HepG2 (cell line): ENCODE measurements around the gene RASL10A. TPM values are rescaled to one million over a fixed set of nuclear protein-coding genes. Genes with fewer than 3 reads are reported as not detected.

ENCODE experiments used
- ATAC-seq: fragments of 200-7000 bp; cut with Tn5 transposase; 3 replicates; pipeline ENCODE4 v1.9.1; 2020; ENCODE audit warnings: mild to moderate bottlenecking, moderate library complexity
- BruUV-seq: library from RNA; stranded (reverse); fragments of 400-500 nt; replicated peaks from 2 replicates; lab custom pipeline; 2021; lab: Mats Ljungman, UMichigan
- CTCF ChIA-PET: fragments of 300-600 bp; formaldehyde crosslinking; extraction: SDS; loops from one replicate; lab custom pipeline; 2021; ENCODE audit warnings: low total read pairs, inconsistent platforms, low intra/inter-chr PET ratio; lab: Yijun Ruan, JAX
- POLR2A ChIA-PET: fragments of 350-600 bp; sonication (Branson Sonifier 250); formaldehyde crosslinking; loops from one replicate; lab custom pipeline; 2020; ENCODE audit warnings: antibody characterized with exemption, inconsistent platforms; lab: Yijun Ruan, JAX
- DNase-seq: peaks from one replicate; pipeline ENCODE4 v3.0.0-alpha.2; 2015; ENCODE audit warnings: low spot score
- FAIRE-seq: peaks from 3 replicates; lab custom pipeline; 2011; peaks lifted over from hg19 to GRCh38; lab: Jason Lieb, UNC
- H2AFZ ChIP-seq: one replicate; pipeline ENCODE4 v1.6.1; 2011; ENCODE audit warnings: low read length, inconsistent platforms
- H3K27ac ChIP-seq: fragments of 300-600 bp; 3 replicates; pipeline ENCODE4 v1.8.0; 2011; ENCODE audit warnings: mixed run types, mild to moderate bottlenecking, mixed read lengths, low read length, inconsistent platforms; ENCODE audit not compliant: insufficient read depth; ENCODE audit errors: extremely low read length
- H3K27me3 ChIP-seq, 2 experiments: fragments of 200-600 bp in 1 of 2; 2 replicates in 1 of 2; 3 replicates in 1 of 2; pipeline versions ENCODE4 v1.6.0 to v1.8.0; 2011; ENCODE audit warnings: low read length in 2 of 2, mild to moderate bottlenecking in 2 of 2, moderate library complexity in 2 of 2, inconsistent platforms in 1 of 2; ENCODE audit not compliant: insufficient read depth in 2 of 2, control insufficient read depth in 1 of 2
- H3K36me3 ChIP-seq, 2 experiments: fragments of 200-600 bp in 1 of 2; replicated peaks in 1 of 2; 2 replicates in 1 of 2; 3 replicates in 1 of 2; pipeline versions ENCODE4 v1.5.1 to v1.8.0; 2011; ENCODE audit warnings: low read length in 2 of 2, inconsistent platforms in 1 of 2; ENCODE audit not compliant: insufficient read depth in 2 of 2, control insufficient read depth in 1 of 2
- H3K4me1 ChIP-seq: 2 replicates; pipeline ENCODE4 v1.5.1; 2012; ENCODE audit warnings: low read length, inconsistent platforms; ENCODE audit not compliant: insufficient read depth
- H3K4me2 ChIP-seq: 2 replicates; pipeline ENCODE4 v1.6.0; 2011; ENCODE audit warnings: low read depth, low read length, inconsistent platforms
- H3K4me3 ChIP-seq, 3 experiments: fragments of 200-600 bp in 1 of 3; sonication (generic), shearing (Covaris generic) in 1 of 3; replicated peaks in 1 of 3; 2 replicates each; pipeline ENCODE4 v1.5.1; 2011 to 2016; ENCODE audit warnings: low read length in 3 of 3, inconsistent platforms in 2 of 3, low read depth in 2 of 3, mild to moderate bottlenecking in 2 of 3, control low read depth in 1 of 3, mixed read lengths in 1 of 3; ENCODE audit not compliant: insufficient read depth in 1 of 3
- H3K79me2 ChIP-seq: one replicate; pipeline ENCODE4 v1.6.1; 2011; ENCODE audit warnings: low read length, inconsistent platforms; ENCODE audit not compliant: insufficient read depth
- H3K9ac ChIP-seq: 2 replicates; pipeline ENCODE4 v1.6.0; 2011; ENCODE audit warnings: mild to moderate bottlenecking, low read depth, low read length, inconsistent platforms; ENCODE audit not compliant: insufficient read depth
- H3K9me3 ChIP-seq: 2 replicates; pipeline ENCODE4 v1.5.1; 2012; ENCODE audit warnings: mild to moderate bottlenecking, low read length
- H4K20me1 ChIP-seq: 2 replicates; pipeline ENCODE4 v1.6.0; 2011; ENCODE audit warnings: inconsistent platforms, mild to moderate bottlenecking, low read length, moderate library complexity; ENCODE audit not compliant: insufficient read depth
- FOXA3 ChIP-seq: IDR thresholded peaks from 2 replicates; pipeline ENCODE4 v1.6.1; 2016; ENCODE audit warnings: missing genetic modification reagents, missing compliant biosample characterization
- HNF4G ChIP-seq, 2 experiments: sonication (generic) in 1 of 2; formaldehyde crosslinking in 1 of 2; IDR thresholded peaks; 2 replicates each; pipeline versions ENCODE4 v1.4.0 to v1.6.1; 2011 to 2020; ENCODE audit warnings: borderline replicate concordance in 2 of 2, low read depth in 2 of 2, mild to moderate bottlenecking in 2 of 2, low read length in 1 of 2, missing genetic modification reagents in 1 of 2, moderate library complexity in 1 of 2
- PHF20 ChIP-seq: sonication (generic); formaldehyde crosslinking; IDR thresholded peaks from 2 replicates; pipeline ENCODE4 v1.5.0; 2020; ENCODE audit warnings: mild to moderate bottlenecking, missing genetic modification reagents
- ZNF34 ChIP-seq: sonication (generic); formaldehyde crosslinking; IDR thresholded peaks from 2 replicates; pipeline ENCODE4 v1.4.0; 2020; ENCODE audit warnings: mild to moderate bottlenecking, missing genetic modification reagents, borderline replicate concordance
- WGBS: methylation state at CpG from one replicate; pipeline ENCODE4 v1.1.6; 2017; ENCODE audit warnings: low lambda C conversion rate; 5-methylcytosine and 5-hydroxymethylcytosine counted together
- in situ Hi-C: cut with HindIII; loops from 2 replicates; pipeline ENCODE4 v1.10.0; 2017; ENCODE audit warnings: low pct_unique_long_range_greater_than_20kb; ENCODE audit not compliant: extremely low pct_ligation_motif_present
- intact Hi-C: fragments of 100-400 bp; cut with micrococcal nuclease; formaldehyde crosslinking; loops from one replicate; pipeline ENCODE4 v1.10.0; 2022; ENCODE audit not compliant: unreplicated experiment
- polyA plus RNA-seq, 8 experiments: library from polyadenylated mRNA; depleted of rRNA in 3 of 8; stranded (reverse) in 7 of 8; unstranded in 1 of 8; fragments of >200 nt; fragmentation: Illumina TruSeq in 4 of 8; extraction: Trizol in 4 of 8; gene quantifications; 2 replicates each; pipeline versions ENCODE4 v1.2.1 to v1.2.3, GENCODE V29; 2011 to 2016; ENCODE audit warnings: low read depth in 4 of 8, missing spikeins in 1 of 8, mixed read lengths in 1 of 8; ENCODE audit not compliant: insufficient read depth in 1 of 8
- total RNA-seq, 5 experiments: library from RNA; depleted of rRNA; stranded (reverse); fragments of >200 nt; fragmentation: Illumina TruSeq; extraction: Trizol; gene quantifications; 2 replicates each; pipeline ENCODE4 v1.2.3, GENCODE V29; 2016; ENCODE audit warnings: low read depth in 1 of 5
- TF ChIP-seq, protein P1 (sequence below): sonication (generic); formaldehyde crosslinking; IDR thresholded peaks from 2 replicates; pipeline ENCODE4 v1.5.1; 2020; ENCODE audit warnings: mild to moderate bottlenecking, missing genetic modification reagents, moderate library complexity
- TF ChIP-seq, protein P2 (sequence below), 2 experiments: fragments of 450-650 bp in 1 of 2; sonication (generic) in 1 of 2; formaldehyde crosslinking in 1 of 2; IDR thresholded peaks; 2 replicates each; pipeline versions ENCODE4 v1.6.1 to v1.8.0; 2016 to 2022; ENCODE audit warnings: antibody characterized with exemption in 1 of 2, mild to moderate bottlenecking in 1 of 2, missing genetic modification reagents in 1 of 2

RASL10A gene
- total and polyA plus RNA-seq, 2 of the 13 experiments (the other 11 are each of a cell fraction or from before 2014, with no cell fraction given): 0.05 to 0.22 TPM

DNA sequence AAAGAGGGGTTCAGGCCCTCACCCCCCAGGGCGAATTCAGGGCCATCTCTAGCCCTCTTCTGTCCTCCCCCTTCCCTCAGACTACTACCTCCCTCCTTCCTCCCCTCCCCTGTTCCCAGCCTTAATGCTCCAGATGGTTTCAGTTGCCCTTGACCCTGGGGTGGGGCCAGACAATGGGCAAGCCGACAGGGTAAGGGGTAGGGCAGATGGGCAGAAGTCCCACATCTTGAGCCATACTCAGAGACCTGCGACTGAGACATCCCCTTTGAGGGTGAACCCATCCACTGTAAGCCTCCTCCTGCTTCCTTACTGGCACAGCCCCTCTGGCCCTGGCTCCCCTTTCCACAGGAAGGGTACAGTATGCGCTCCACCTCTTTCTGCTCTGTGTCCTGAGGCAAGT lies 49.6 kb downstream of the RASL10A start (continued):
- TF ChIP-seq HNF4G (IDR thresholded peaks at IDR 0.05; ENCODE audit: borderline replicate concordance, low read depth, low read length) (no peak), HNF4G (CRISPR knock-in tag; IDR thresholded peaks at IDR 0.05; ENCODE audit: borderline replicate concordance, low read depth) (no peak), PHF20 (CRISPR knock-in tag) (no peak), FOXA3 (CRISPR knock-in tag) (no peak)

DNA sequence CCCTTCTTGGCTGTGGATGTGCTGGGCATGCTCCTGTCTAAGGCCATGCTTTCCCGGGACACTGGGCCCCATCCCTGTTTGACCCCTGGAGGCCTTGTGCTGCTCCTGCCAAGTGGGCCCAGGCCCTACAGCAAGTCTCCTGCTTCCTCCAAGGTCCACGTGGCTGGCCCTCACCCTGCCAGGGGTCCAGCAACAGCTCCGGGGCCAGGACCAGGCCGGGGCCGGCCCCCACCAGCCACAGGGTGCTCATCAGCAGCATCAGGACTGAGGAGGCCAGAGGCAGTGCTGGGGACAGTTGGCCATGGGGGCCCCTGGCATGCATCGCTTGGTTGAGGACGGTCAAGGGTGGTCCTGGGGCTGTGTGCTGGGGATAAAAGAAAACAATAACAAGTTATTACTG lies 50.2 kb downstream of the RASL10A start:
- intact Hi-C loops: no loop called here
- no peak for FAIRE-seq
- no TSS peak for BruUV-seq
- Histone ChIP-seq H3K4me1 (peaks cover 22% of the 10 kb centered on the region), H3K36me3 (peaks cover 2 to 12% of the 10 kb centered on the region in 2 experiments; a peak in 4 of 5 replicates), H4K20me1 (peaks cover 12% of the 10 kb centered on the region), H3K4me2 (no peak overlapping the region), H3K9ac (no peak overlapping the region), H2AFZ (no peak overlapping the region), H3K4me3 (no peak overlapping the region)
- ATAC-seq: no peak
- in situ Hi-C loops: no loop called here
- no peak for DNase-seq
- CTCF ChIA-PET: no interaction called here
- WGBS: 95% methylated on average over 5 of the region's 7 CpGs
- no peak for TF ChIP-seq ZNF34 (CRISPR knock-in tag)
- TF ChIP-seq, protein P1, sequence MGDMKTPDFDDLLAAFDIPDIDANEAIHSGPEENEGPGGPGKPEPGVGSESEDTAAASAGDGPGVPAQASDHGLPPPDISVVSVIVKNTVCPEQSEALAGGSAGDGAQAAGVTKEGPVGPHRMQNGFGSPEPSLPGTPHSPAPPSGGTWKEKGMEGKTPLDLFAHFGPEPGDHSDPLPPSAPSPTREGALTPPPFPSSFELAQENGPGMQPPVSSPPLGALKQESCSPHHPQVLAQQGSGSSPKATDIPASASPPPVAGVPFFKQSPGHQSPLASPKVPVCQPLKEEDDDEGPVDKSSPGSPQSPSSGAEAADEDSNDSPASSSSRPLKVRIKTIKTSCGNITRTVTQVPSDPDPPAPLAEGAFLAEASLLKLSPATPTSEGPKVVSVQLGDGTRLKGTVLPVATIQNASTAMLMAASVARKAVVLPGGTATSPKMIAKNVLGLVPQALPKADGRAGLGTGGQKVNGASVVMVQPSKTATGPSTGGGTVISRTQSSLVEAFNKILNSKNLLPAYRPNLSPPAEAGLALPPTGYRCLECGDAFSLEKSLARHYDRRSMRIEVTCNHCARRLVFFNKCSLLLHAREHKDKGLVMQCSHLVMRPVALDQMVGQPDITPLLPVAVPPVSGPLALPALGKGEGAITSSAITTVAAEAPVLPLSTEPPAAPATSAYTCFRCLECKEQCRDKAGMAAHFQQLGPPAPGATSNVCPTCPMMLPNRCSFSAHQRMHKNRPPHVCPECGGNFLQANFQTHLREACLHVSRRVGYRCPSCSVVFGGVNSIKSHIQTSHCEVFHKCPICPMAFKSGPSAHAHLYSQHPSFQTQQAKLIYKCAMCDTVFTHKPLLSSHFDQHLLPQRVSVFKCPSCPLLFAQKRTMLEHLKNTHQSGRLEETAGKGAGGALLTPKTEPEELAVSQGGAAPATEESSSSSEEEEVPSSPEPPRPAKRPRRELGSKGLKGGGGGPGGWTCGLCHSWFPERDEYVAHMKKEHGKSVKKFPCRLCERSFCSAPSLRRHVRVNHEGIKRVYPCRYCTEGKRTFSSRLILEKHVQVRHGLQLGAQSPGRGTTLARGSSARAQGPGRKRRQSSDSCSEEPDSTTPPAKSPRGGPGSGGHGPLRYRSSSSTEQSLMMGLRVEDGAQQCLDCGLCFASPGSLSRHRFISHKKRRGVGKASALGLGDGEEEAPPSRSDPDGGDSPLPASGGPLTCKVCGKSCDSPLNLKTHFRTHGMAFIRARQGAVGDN: 0 out of 2 replicates have a peak, but pooled peaks have one; percentile 7
- TF ChIP-seq, protein P2, sequence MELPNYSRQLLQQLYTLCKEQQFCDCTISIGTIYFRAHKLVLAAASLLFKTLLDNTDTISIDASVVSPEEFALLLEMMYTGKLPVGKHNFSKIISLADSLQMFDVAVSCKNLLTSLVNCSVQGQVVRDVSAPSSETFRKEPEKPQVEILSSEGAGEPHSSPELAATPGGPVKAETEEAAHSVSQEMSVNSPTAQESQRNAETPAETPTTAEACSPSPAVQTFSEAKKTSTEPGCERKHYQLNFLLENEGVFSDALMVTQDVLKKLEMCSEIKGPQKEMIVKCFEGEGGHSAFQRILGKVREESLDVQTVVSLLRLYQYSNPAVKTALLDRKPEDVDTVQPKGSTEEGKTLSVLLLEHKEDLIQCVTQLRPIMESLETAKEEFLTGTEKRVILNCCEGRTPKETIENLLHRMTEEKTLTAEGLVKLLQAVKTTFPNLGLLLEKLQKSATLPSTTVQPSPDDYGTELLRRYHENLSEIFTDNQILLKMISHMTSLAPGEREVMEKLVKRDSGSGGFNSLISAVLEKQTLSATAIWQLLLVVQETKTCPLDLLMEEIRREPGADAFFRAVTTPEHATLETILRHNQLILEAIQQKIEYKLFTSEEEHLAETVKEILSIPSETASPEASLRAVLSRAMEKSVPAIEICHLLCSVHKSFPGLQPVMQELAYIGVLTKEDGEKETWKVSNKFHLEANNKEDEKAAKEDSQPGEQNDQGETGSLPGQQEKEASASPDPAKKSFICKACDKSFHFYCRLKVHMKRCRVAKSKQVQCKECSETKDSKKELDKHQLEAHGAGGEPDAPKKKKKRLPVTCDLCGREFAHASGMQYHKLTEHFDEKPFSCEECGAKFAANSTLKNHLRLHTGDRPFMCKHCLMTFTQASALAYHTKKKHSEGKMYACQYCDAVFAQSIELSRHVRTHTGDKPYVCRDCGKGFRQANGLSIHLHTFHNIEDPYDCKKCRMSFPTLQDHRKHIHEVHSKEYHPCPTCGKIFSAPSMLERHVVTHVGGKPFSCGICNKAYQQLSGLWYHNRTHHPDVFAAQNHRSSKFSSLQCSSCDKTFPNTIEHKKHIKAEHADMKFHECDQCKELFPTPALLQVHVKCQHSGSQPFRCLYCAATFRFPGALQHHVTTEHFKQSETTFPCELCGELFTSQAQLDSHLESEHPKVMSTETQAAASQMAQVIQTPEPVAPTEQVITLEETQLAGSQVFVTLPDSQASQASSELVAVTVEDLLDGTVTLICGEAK (IDR thresholded peaks at IDR 0.05): no peak
- TF ChIP-seq, protein P2 (CRISPR knock-in tag; IDR thresholded peaks at IDR 0.05): no peak
- TF ChIP-seq, all 625 proteins: peak for 1
- Histone ChIP-seq H3K79me2 (peaks cover 44% of the 10 kb centered on the region), H3K27ac (no peak overlapping the region), H3K9me3 (no peaks in the 10 kb centered on the region), H3K27me3 (no peaks in the 10 kb centered on the region; a peak in 1 of 5 replicates)
- POLR2A ChIA-PET: no interaction called here
